Caco-2 (cell line): ENCODE results near the gene CUL9. TPM values are rescaled to one million over a fixed set of nuclear protein-coding genes. Genes with fewer than 3 reads are reported as not detected.

Experiments used
- BruUV-seq: library from RNA; stranded (reverse); fragments of 400-500 nt; replicated peaks from 2 replicates; lab custom pipeline; 2021; lab: Mats Ljungman, UMichigan
- CTCF ChIA-PET: fragments of 300-600 bp; sonication (Branson Sonifier 250); formaldehyde crosslinking; loops from one replicate; lab custom pipeline; 2022; ENCODE audit warnings: antibody characterized with exemption; lab: Charles Lee
- POLR2A ChIA-PET: fragments of 300-600 bp; sonication (Branson Sonifier 250); formaldehyde crosslinking; loops from one replicate; lab custom pipeline; 2022; ENCODE audit warnings: antibody characterized with exemption; lab: Charles Lee
- DNase-seq, 2 experiments: peaks; one replicate each; pipeline versions ENCODE4 v3.0.0 to v3.0.0-alpha.2; 2020 to 2022
- H3K27me3 ChIP-seq: replicated peaks from 2 replicates; pipeline ENCODE4 v1.6.0; 2011; ENCODE audit warnings: low read length; ENCODE audit not compliant: control insufficient read depth, insufficient read depth
- H3K36me3 ChIP-seq: 2 replicates; pipeline ENCODE4 v1.5.1; 2011; ENCODE audit warnings: low read length; ENCODE audit not compliant: control insufficient read depth, insufficient read depth
- H3K4me1 ChIP-seq: fragments of 250-450 bp; sonication (Bioruptor Pico); 2 replicates; pipeline ENCODE4 v1.5.1; 2020; ENCODE audit warnings: mild to moderate bottlenecking
- H3K4me3 ChIP-seq: 2 replicates; pipeline ENCODE4 v1.5.1; 2011; ENCODE audit warnings: low read depth, mild to moderate bottlenecking, control low read depth, low read length
- H3K9me3 ChIP-seq: fragments of 250-450 bp; sonication (Bioruptor Pico); 2 replicates; pipeline ENCODE4 v1.5.1; 2020; ENCODE audit warnings: mild to moderate bottlenecking, moderate library complexity
- H3K27ac Mint-ChIP-seq: one replicate; pipeline ENCODE4 v1.8.0; 2022; ENCODE audit warnings: mixed read lengths; ENCODE audit not compliant: unreplicated experiment
- H3K27me3 Mint-ChIP-seq: one replicate; pipeline ENCODE4 v1.8.0; 2022; ENCODE audit warnings: mixed read lengths; ENCODE audit not compliant: insufficient read depth, unreplicated experiment
- H3K36me3 Mint-ChIP-seq: one replicate; pipeline ENCODE4 v1.8.0; 2022; ENCODE audit warnings: mild to moderate bottlenecking, mixed read lengths; ENCODE audit not compliant: insufficient read depth, unreplicated experiment
- H3K4me1 Mint-ChIP-seq: one replicate; pipeline ENCODE4 v1.8.0; 2022; ENCODE audit warnings: low read depth, mixed read lengths; ENCODE audit not compliant: unreplicated experiment
- H3K4me3 Mint-ChIP-seq: one replicate; pipeline ENCODE4 v1.8.0; 2022; ENCODE audit warnings: mild to moderate bottlenecking, moderate library complexity, mixed read lengths; ENCODE audit not compliant: unreplicated experiment
- H3K9me3 Mint-ChIP-seq: one replicate; pipeline ENCODE4 v1.8.0; 2022; ENCODE audit warnings: mixed read lengths; ENCODE audit not compliant: unreplicated experiment
- intact Hi-C: fragments of 100-400 bp; cut with micrococcal nuclease; formaldehyde crosslinking; loops from one replicate; pipeline ENCODE4 v1.10.0; 2022; ENCODE audit not compliant: unreplicated experiment
- total RNA-seq: library from RNA; stranded (reverse); gene quantifications from 2 replicates; pipeline ENCODE4 v1.2.3, GENCODE V29; 2022
- TF ChIP-seq, protein P1 (sequence below), 2 experiments: fragments of 200-600 bp in 1 of 2; IDR thresholded peaks; 1 replicate in 1 of 2; 2 replicates in 1 of 2; pipeline versions ENCODE4 v1.5.1 to v1.8.0; 2011 to 2022; ENCODE audit warnings: antibody characterized with exemption in 1 of 2, control low read depth in 1 of 2, inconsistent platforms in 1 of 2, low read depth in 1 of 2, low read length in 1 of 2, mild to moderate bottlenecking in 1 of 2, moderate library complexity in 1 of 2; ENCODE audit not compliant: insufficient read depth in 1 of 2, severe bottlenecking in 1 of 2, unreplicated experiment in 1 of 2

Gene CUL9
- total RNA-seq, 1 experiment from 2014 or later, result 16.7 TPM

DNA sequence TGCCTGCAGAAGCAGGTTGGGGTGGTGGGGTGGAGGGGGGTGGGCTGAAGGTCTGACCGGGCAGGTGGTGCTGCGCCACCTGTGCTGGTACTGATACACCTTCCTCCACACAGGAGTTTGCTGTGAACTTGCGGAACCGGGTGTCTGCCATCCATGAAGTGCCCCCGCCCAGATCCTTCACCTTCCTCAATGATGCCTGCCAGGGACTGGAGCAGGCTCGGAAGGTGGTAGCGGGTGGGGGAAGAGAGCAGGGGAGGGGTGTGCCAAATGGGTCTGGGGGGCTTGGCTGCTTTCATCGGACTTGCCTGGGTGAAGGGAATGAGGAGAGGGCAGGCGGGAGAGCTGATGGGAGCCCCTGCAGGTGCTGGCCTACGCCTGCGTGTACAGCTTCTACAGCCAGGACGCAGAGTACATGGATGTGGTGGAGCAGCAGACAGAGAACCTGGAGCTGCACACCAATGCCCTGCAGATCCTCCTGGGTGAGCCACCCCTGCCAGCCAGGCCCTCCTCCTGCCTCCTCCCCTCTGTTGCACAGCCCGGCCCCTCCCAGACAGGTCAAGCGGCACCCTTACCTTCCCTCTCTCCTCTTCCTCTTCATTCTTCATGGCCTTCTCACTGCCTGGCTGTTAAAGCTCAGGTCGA is 40.5 kb downstream of the CUL9 start:
- Histone ChIP-seq H3K4me1 (no peaks in the 10 kb centered on the region), H3K9me3 (no peaks in the 10 kb centered on the region), H3K4me3 (no peak overlapping the region), H3K36me3 (no peaks in the 10 kb centered on the region), H3K27me3 (no peaks in the 10 kb centered on the region)
- Mint-ChIP-seq H3K27ac (no peak overlapping the region), H3K4me1 (no peaks in the 10 kb centered on the region), H3K9me3 (no peaks in the 10 kb centered on the region), H3K36me3 (peaks cover 15% of the 10 kb centered on the region), H3K27me3 (no peaks in the 10 kb centered on the region), H3K4me3 (no peak overlapping the region)
- no TSS peak for BruUV-seq
- TF ChIP-seq, protein P1, sequence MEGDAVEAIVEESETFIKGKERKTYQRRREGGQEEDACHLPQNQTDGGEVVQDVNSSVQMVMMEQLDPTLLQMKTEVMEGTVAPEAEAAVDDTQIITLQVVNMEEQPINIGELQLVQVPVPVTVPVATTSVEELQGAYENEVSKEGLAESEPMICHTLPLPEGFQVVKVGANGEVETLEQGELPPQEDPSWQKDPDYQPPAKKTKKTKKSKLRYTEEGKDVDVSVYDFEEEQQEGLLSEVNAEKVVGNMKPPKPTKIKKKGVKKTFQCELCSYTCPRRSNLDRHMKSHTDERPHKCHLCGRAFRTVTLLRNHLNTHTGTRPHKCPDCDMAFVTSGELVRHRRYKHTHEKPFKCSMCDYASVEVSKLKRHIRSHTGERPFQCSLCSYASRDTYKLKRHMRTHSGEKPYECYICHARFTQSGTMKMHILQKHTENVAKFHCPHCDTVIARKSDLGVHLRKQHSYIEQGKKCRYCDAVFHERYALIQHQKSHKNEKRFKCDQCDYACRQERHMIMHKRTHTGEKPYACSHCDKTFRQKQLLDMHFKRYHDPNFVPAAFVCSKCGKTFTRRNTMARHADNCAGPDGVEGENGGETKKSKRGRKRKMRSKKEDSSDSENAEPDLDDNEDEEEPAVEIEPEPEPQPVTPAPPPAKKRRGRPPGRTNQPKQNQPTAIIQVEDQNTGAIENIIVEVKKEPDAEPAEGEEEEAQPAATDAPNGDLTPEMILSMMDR (IDR thresholded peaks at IDR 0.05; ENCODE audit: insufficient read depth in 1 of 2, low read depth in 1 of 2, low read length in 1 of 2, severe bottlenecking in 1 of 2, unreplicated experiment in 1 of 2), result no peak
- intact Hi-C loops, result no loop called here
- CTCF ChIA-PET, result no interaction called here
- no peak for DNase-seq
- POLR2A ChIA-PET, result no interaction called here

DNA sequence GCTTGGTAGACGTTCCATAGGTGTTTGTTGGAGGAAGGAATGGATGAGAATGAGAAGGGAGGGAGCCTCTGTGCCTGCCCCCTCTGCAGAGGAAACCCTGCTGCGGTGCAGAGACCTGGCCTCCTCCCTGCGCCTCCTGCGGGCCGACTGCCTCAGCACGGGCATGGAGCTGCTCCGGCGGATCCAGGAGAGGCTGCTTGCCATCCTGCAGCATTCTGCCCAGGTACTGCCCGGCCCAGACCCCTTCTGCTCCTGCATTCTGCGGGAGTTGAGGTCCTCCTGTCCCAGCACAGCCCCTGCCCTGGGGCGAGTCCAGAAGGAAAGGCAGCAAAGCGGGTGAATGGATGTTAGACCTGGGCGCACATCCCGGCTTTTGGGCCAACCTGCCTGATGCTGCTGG is 41.2 kb downstream of the CUL9 start:
- intact Hi-C loops, result no loop called here
- POLR2A ChIA-PET, result no interaction called here
- CTCF ChIA-PET, result no interaction called here
- no peak overlapping the region for H3K4me3 Mint-ChIP-seq
- Histone ChIP-seq H3K27me3 (no peaks in the 10 kb centered on the region), H3K36me3 (no peaks in the 10 kb centered on the region), H3K4me3 (no peak overlapping the region), H3K4me1 (peaks cover 2% of the 10 kb centered on the region; the same call in 1 of the 2 replicates), H3K9me3 (no peaks in the 10 kb centered on the region)
- H3K27me3 Mint-ChIP-seq, result no peaks in the 10 kb centered on the region
- H3K36me3 Mint-ChIP-seq, result peaks cover 15% of the 10 kb centered on the region
- H3K9me3 Mint-ChIP-seq, result no peaks in the 10 kb centered on the region
- DNase-seq, result no peak
- H3K4me1 Mint-ChIP-seq, result no peaks in the 10 kb centered on the region
- TF ChIP-seq, protein P1 (IDR thresholded peaks at IDR 0.05; ENCODE audit: insufficient read depth in 1 of 2, low read depth in 1 of 2, low read length in 1 of 2, severe bottlenecking in 1 of 2, unreplicated experiment in 1 of 2), result no peak
- H3K27ac Mint-ChIP-seq, result no peak overlapping the region
- no TSS peak for BruUV-seq

DNA sequence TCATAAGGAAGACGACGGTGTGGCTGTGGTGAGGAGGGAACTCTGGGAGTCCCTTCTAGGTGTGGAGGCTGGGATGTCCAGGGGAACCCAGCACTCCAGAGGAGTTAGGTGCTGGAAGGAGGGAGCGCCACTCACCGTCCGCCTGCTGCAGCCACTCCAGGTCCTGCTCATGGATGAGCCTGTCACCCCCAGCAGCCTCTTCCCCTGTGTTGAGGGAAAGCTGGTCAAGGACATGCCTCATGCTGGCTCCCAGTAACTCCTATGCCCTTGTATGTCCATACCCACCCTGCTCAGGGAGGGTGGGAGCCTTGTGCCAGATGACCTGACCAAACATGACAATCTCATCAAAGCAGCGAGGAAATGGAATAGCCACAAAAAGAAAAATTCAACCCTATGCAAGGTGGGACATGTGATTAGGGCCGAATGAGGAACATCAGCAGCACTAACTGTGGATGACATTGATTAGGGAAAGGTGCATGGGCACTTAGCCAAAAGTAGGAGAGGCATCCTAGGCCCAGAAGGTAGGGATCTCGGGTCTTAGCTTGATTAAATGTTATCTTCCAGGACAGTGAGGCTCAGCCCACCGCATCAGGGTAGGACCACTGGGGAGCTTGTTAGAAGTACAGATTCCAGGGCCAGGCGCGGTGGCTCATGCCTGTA is 44.3 kb downstream of the CUL9 start:
- H3K27me3 Mint-ChIP-seq, result peaks cover under 1% of the 10 kb centered on the region
- ChIA-PET CTCF (no interaction called here), POLR2A (no interaction called here)
- intact Hi-C loops, result loop anchor here (5.0 kb wide), 1 partner anchor 54 kb away; the partner anchor contains the start of gene SRF
- no peak overlapping the region for H3K4me3 Mint-ChIP-seq
- H3K27ac Mint-ChIP-seq, result no peak overlapping the region
- no peaks in the 10 kb centered on the region for H3K9me3 Mint-ChIP-seq
- BruUV-seq, result no TSS peak
- H3K36me3 Mint-ChIP-seq, result peaks cover 9% of the 10 kb centered on the region
- Histone ChIP-seq H3K9me3 (no peaks in the 10 kb centered on the region), H3K4me1 (peaks cover 11% of the 10 kb centered on the region), H3K27me3 (no peaks in the 10 kb centered on the region), H3K4me3 (no peak overlapping the region), H3K36me3 (no peaks in the 10 kb centered on the region)
- TF ChIP-seq, protein P1 (IDR thresholded peaks at IDR 0.05; ENCODE audit: insufficient read depth in 1 of 2, low read depth in 1 of 2, low read length in 1 of 2, severe bottlenecking in 1 of 2, unreplicated experiment in 1 of 2), result no peak
- DNase-seq, result no peak
- H3K4me1 Mint-ChIP-seq, result peaks cover 5% of the 10 kb centered on the region
